Suprapubic skin (tissue), 4 donors: ENCODE results near the gene NPDC1. TPM values are rescaled to one million over a fixed set of nuclear protein-coding genes. Genes with fewer than 3 reads are reported as not detected.

Experiments
- DNase-seq, 2 donors: peaks; one replicate each; pipeline ENCODE4 v3.0.0-alpha.2; 2019; ENCODE audit warnings: low spot score in 2 of 2
- H3K27ac ChIP-seq: fragments of 200-600 bp; sonication (generic); one replicate; pipeline ENCODE4 v1.5.1; 2019
- H3K27me3 ChIP-seq: fragments of 200-600 bp; sonication (generic); one replicate; pipeline ENCODE4 v1.5.1; 2019
- H3K36me3 ChIP-seq: fragments of 200-600 bp; sonication (generic); one replicate; pipeline ENCODE4 v1.5.1; 2019
- H3K4me1 ChIP-seq: fragments of 200-600 bp; sonication (generic); one replicate; pipeline ENCODE4 v1.5.1; 2019
- H3K4me3 ChIP-seq: fragments of 200-600 bp; sonication (generic); one replicate; pipeline ENCODE4 v1.5.1; 2019; ENCODE audit warnings: mild to moderate bottlenecking
- H3K9me3 ChIP-seq: fragments of 200-600 bp; sonication (generic); one replicate; pipeline ENCODE4 v1.5.1; 2019
- CTCF ChIP-seq, 2 donors: fragments of 200-600 bp in 1 of 2; fragments of 450-650 bp in 1 of 2; sonication (generic) in 1 of 2; IDR thresholded peaks; one replicate each; pipeline ENCODE4 v1.5.1; 2016 to 2019; ENCODE audit warnings: antibody characterized with exemption in 2 of 2, mild to moderate bottlenecking in 1 of 2, moderate library complexity in 1 of 2
- EP300 ChIP-seq: sonication (generic); formaldehyde crosslinking; IDR thresholded peaks from one replicate; pipeline ENCODE4 v1.6.1; 2017; ENCODE audit warnings: antibody characterized with exemption
- POLR2A ChIP-seq, 2 donors: fragments of 450-650 bp; IDR thresholded peaks; one replicate each; pipeline ENCODE4 v1.6.1; 2017; ENCODE audit warnings: antibody characterized with exemption in 2 of 2, mild to moderate bottlenecking in 2 of 2, moderate library complexity in 2 of 2
- POLR2AphosphoS5 ChIP-seq, 3 donors: sonication (generic); formaldehyde crosslinking; IDR thresholded peaks; one replicate each; pipeline ENCODE4 v1.6.1; 2017; ENCODE audit warnings: antibody characterized with exemption in 3 of 3
- WGBS: methylation state at CpG from one replicate; pipeline ENCODE4 v1.1.5; 2018; 5-methylcytosine and 5-hydroxymethylcytosine counted together
- total RNA-seq, 4 donors: library from RNA; depleted of rRNA; stranded (reverse); fragments of >200 nt; gene quantifications; one replicate each; pipeline ENCODE4 v1.1.0, GENCODE V29; 2016

Gene NPDC1
- total RNA-seq, 4 donors from 2014 or later: 22.2 to 64.0 (median 47.3) TPM

DNA sequence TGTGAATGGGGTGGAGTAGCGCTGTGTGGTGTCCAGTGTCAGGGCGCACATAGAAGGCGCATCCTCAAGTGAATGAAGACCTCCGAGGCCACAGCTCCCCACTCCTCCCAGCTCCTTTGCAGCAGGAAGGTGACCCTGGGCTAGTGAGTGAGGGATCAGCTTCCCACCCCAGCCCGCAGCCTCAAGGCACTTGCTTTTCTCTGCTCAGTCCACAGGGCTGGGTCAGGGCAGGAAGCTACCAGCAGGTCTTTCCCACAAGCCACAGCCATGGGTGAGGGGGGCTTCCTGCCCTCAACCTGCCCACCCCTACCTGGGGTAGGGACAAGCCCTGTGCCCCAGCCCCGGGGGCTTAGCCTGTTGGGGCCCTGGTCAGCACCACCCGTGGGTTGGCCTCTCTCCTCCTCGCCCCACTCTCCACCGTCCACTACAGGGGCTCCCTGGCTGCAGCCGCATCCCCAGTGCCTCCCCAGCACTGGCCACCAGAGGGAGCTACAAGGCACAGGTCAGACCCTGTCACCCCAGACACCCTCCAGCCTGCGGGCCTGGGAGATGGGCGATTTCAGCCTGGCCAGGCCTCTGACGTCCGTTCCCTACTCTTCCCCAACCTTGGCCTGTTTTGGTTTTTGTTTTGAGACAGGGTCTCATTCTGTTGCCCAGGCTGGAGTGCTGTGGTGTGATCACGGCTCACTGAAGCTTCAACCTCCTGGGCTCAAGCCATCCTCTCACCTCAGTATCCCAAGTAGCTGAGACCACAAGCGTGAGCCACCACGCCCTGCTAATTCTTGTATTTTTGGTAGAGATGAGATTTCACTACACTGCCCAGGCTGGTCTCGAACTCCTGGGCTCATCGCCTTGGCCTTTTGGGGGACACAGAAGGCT is 16.7 kb downstream of the NPDC1 start:
- Histone ChIP-seq H3K4me1 (peaks cover 49% of the 10 kb centered on the region), H3K27me3 (no peaks in the 10 kb centered on the region), H3K36me3 (no peaks in the 10 kb centered on the region), H3K27ac (no peak overlapping the region), H3K4me3 (peak overlapping the region; percentile 66), H3K9me3 (no peaks in the 10 kb centered on the region)
- WGBS: 47% methylated on average over 7 of the region's 19 CpGs
- TF ChIP-seq CTCF (IDR thresholded peaks at IDR 0.05) (peak; percentile 70 to 89), POLR2A (IDR thresholded peaks at IDR 0.05) (no peak)
- peak; percentile 88 to 89 for DNase-seq

GRCh38 chr9:137028263-137029057 is 17.5 kb downstream of the NPDC1 start:
- DNase-seq: no peak
- Histone ChIP-seq H3K36me3 (no peaks in the 10 kb centered on the region), H3K4me3 (peak overlapping the region; percentile 66), H3K27ac (peak overlapping the region; percentile 68), H3K27me3 (no peaks in the 10 kb centered on the region), H3K4me1 (peaks cover 48% of the 10 kb centered on the region), H3K9me3 (no peaks in the 10 kb centered on the region)
- no CpG with 5 or more reads among the region's 98 CpGs for WGBS
- TF ChIP-seq POLR2A (IDR thresholded peaks at IDR 0.05): no peak
- peak; percentile 37 to 49 for TF ChIP-seq CTCF (IDR thresholded peaks at IDR 0.05)
- TF ChIP-seq POLR2AphosphoS5 (IDR thresholded peaks at IDR 0.05): no peak

GRCh38 chr9:137027369-137028262 is 18.4 kb downstream of the NPDC1 start, which contains the start of gene ABCA2:
Gene ABCA2, minus strand, starts transcription at chr9:137028237. Its CDS starts 97 bp downstream, at chr9:137028140.
- DNase-seq: no peak
- H3K4me3 ChIP-seq: peak within 1 kb of the TSS; percentile 66
- no peaks in the 10 kb centered on the region for H3K27me3 ChIP-seq
- H3K36me3 ChIP-seq: no peaks in the 10 kb centered on the region
- H3K27ac ChIP-seq: peak within 1 kb of the TSS; percentile 68
- 49% methylated on average over 8 of the region's 95 CpGs for WGBS
- peaks cover 48% of the 10 kb centered on the region for H3K4me1 ChIP-seq
- TF ChIP-seq POLR2A (IDR thresholded peaks at IDR 0.05): no peak
- no peak for TF ChIP-seq EP300
- no peak for TF ChIP-seq POLR2AphosphoS5 (IDR thresholded peaks at IDR 0.05)
- no peak for TF ChIP-seq CTCF (IDR thresholded peaks at IDR 0.05)
- no peaks in the 10 kb centered on the region for H3K9me3 ChIP-seq

DNA sequence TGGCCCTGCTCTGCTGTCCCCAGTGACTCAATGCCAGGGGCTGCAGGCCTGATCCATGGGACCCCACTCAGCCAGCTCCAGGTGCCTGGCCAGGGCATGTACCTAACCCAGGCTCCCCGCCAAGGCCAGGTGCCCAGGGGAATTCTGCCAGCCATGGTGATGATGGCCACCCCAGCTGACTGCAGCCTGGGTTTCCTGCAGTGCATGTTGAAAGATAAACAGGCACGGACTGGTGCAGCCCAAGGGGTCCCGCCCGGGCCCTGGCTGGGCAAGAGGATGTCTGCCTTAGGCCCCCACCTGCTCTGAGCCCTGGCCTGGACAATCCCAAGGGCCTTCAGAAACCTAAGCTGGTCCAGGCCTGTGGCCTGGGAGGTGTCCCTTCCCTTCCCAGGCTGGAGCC is 19.1 kb downstream of the NPDC1 start:
- Histone ChIP-seq H3K27me3 (no peaks in the 10 kb centered on the region), H3K4me3 (peak overlapping the region; percentile 66), H3K36me3 (no peaks in the 10 kb centered on the region), H3K9me3 (no peaks in the 10 kb centered on the region), H3K27ac (no peak overlapping the region), H3K4me1 (peaks cover 48% of the 10 kb centered on the region)
- no peak for TF ChIP-seq CTCF (IDR thresholded peaks at IDR 0.05)
- TF ChIP-seq POLR2AphosphoS5 (IDR thresholded peaks at IDR 0.05): no peak
- TF ChIP-seq EP300: no peak
- no peak for TF ChIP-seq POLR2A (IDR thresholded peaks at IDR 0.05)
- WGBS: no CpG with 5 or more reads among the region's 4 CpGs
- DNase-seq: no peak
